H9 (cell line): ENCODE measurements around the gene FGF12. TPM values are rescaled to one million over a fixed set of nuclear protein-coding genes. Genes with fewer than 3 reads are reported as not detected.

Source experiments
- DNase-seq: peaks from one replicate; pipeline ENCODE4 v3.0.0-alpha.2; 2017
- H2AFZ ChIP-seq: one replicate; pipeline ENCODE4 v1.6.1; 2013; ENCODE audit warnings: mild to moderate bottlenecking, low read length, control low read depth, moderate library complexity
- H2AK5ac ChIP-seq: 2 replicates; pipeline ENCODE4 v1.6.1; 2013; ENCODE audit warnings: low read length, control low read depth, mixed read lengths; ENCODE audit not compliant: insufficient read length
- H2BK120ac ChIP-seq: one replicate; pipeline ENCODE4 v1.6.1; 2013; ENCODE audit warnings: low read depth, mild to moderate bottlenecking, low read length, control low read depth, inconsistent platforms; ENCODE audit not compliant: poor library complexity, severe bottlenecking
- H2BK12ac ChIP-seq: 2 replicates; pipeline ENCODE4 v1.6.1; 2013; ENCODE audit warnings: low read length, control low read depth, mixed read lengths, low read depth; ENCODE audit not compliant: insufficient read length
- H2BK15ac ChIP-seq: 2 replicates; pipeline ENCODE4 v1.6.1; 2013; ENCODE audit warnings: low read depth, low read length, control low read depth
- H2BK20ac ChIP-seq: one replicate; pipeline ENCODE4 v1.6.1; 2013; ENCODE audit warnings: low read depth, mild to moderate bottlenecking, low read length, control low read depth, inconsistent platforms; ENCODE audit not compliant: poor library complexity, severe bottlenecking
- H2BK5ac ChIP-seq: 2 replicates; pipeline ENCODE4 v1.6.1; 2013; ENCODE audit warnings: low read length, control low read depth, mixed read lengths; ENCODE audit not compliant: insufficient read length
- H3K14ac ChIP-seq: 2 replicates; pipeline ENCODE4 v1.6.1; 2013; ENCODE audit warnings: low read length, control low read depth; ENCODE audit not compliant: insufficient read depth
- H3K18ac ChIP-seq: 2 replicates; pipeline ENCODE4 v1.6.1; 2013; ENCODE audit warnings: low read depth, mild to moderate bottlenecking, mixed read lengths, low read length, control low read depth; ENCODE audit not compliant: insufficient read length
- H3K23ac ChIP-seq: 2 replicates; pipeline ENCODE4 v1.6.1; 2013; ENCODE audit warnings: low read length, control low read depth, mixed read lengths, low read depth; ENCODE audit not compliant: insufficient read length
- H3K23me2 ChIP-seq: 2 replicates; pipeline ENCODE4 v1.6.1; 2013; ENCODE audit warnings: low read depth, mild to moderate bottlenecking, mixed read lengths, low read length, control low read depth; ENCODE audit not compliant: insufficient read length, poor library complexity, severe bottlenecking
- H3K27ac ChIP-seq: 2 replicates; pipeline ENCODE4 v1.5.1; 2013; ENCODE audit warnings: low read length, control low read depth, mixed read lengths, low read depth; ENCODE audit not compliant: insufficient read length
- H3K27me3 ChIP-seq: 2 replicates; pipeline ENCODE4 v1.6.1; 2013; ENCODE audit warnings: low read length, control low read depth, inconsistent platforms; ENCODE audit not compliant: insufficient read depth
- H3K4ac ChIP-seq: 2 replicates; pipeline ENCODE4 v1.6.1; 2013; ENCODE audit warnings: low read depth, mild to moderate bottlenecking, control low read depth, inconsistent platforms, low read length, moderate library complexity
- H3K4me1 ChIP-seq: 2 replicates; pipeline ENCODE4 v1.6.1; 2013; ENCODE audit warnings: low read length, control low read depth, inconsistent platforms; ENCODE audit not compliant: insufficient read depth
- H3K4me2 ChIP-seq: 2 replicates; pipeline ENCODE4 v1.6.1; 2013; ENCODE audit warnings: low read length, control low read depth, mixed read lengths; ENCODE audit not compliant: insufficient read length, insufficient read depth
- H3K56ac ChIP-seq: 2 replicates; pipeline ENCODE4 v1.6.1; 2013; ENCODE audit warnings: low read depth, mild to moderate bottlenecking, mixed read lengths, low read length, control low read depth; ENCODE audit not compliant: insufficient read length
- H3K79me1 ChIP-seq: 2 replicates; pipeline ENCODE4 v1.6.1; 2013; ENCODE audit warnings: low read depth, mild to moderate bottlenecking, moderate library complexity, low read length, control low read depth, inconsistent platforms; ENCODE audit not compliant: insufficient read depth, poor library complexity, severe bottlenecking
- H3K79me2 ChIP-seq: 2 replicates; pipeline ENCODE4 v1.6.1; 2013; ENCODE audit warnings: low read length, control low read depth, inconsistent platforms; ENCODE audit not compliant: insufficient read depth
- H3K9ac ChIP-seq: 2 replicates; pipeline ENCODE4 v1.6.1; 2013; ENCODE audit warnings: low read length, control low read depth, mixed read lengths; ENCODE audit not compliant: insufficient read length; ENCODE audit errors: extremely low read depth
- H3K9me3 ChIP-seq: one replicate; pipeline ENCODE4 v1.6.1; 2013; ENCODE audit warnings: low read depth, low read length, inconsistent platforms; ENCODE audit not compliant: control insufficient read depth
- H3T11ph ChIP-seq: one replicate; pipeline ENCODE4 v1.6.1; 2013; ENCODE audit warnings: mild to moderate bottlenecking, low read length, control low read depth, inconsistent platforms
- H4K20me1 ChIP-seq: one replicate; pipeline ENCODE4 v1.6.1; 2013; ENCODE audit not compliant: control insufficient read depth, insufficient read length, insufficient read depth
- H4K5ac ChIP-seq: 2 replicates; pipeline ENCODE4 v1.6.1; 2013; ENCODE audit warnings: low read depth, mild to moderate bottlenecking, mixed read lengths, low read length, control low read depth; ENCODE audit not compliant: insufficient read length
- H4K8ac ChIP-seq: replicated peaks from 2 replicates; pipeline ENCODE4 v1.6.1; 2013; ENCODE audit warnings: low read length, control low read depth, mixed read lengths, low read depth; ENCODE audit not compliant: insufficient read length
- H4K91ac ChIP-seq: 2 replicates; pipeline ENCODE4 v1.6.1; 2013; ENCODE audit warnings: low read depth, mild to moderate bottlenecking, moderate library complexity, mixed read lengths, low read length, control low read depth; ENCODE audit not compliant: insufficient read length
- H3K27ac Mint-ChIP-seq, 3 experiments: 2 replicates in 2 of 3; 3 replicates in 1 of 3; pipeline ENCODE4 v1.8.0; 2020 to 2021; ENCODE audit warnings: mixed read lengths in 3 of 3, mild to moderate bottlenecking in 1 of 3, moderate library complexity in 1 of 3
- H3K27me3 Mint-ChIP-seq: 2 replicates; pipeline ENCODE4 v1.8.0; 2021; ENCODE audit warnings: low read depth, mild to moderate bottlenecking, moderate library complexity, mixed read lengths
- H3K36me3 Mint-ChIP-seq, 3 experiments: 2 replicates in 2 of 3; 3 replicates in 1 of 3; pipeline ENCODE4 v1.8.0; 2020 to 2021; ENCODE audit warnings: low read depth in 3 of 3, mixed read lengths in 3 of 3; ENCODE audit not compliant: insufficient read depth in 1 of 3
- H3K4me1 Mint-ChIP-seq, 2 experiments: 2 replicates each; pipeline ENCODE4 v1.8.0; 2020; ENCODE audit warnings: mixed read lengths in 2 of 2
- H3K4me3 Mint-ChIP-seq, 2 experiments: 2 replicates in 1 of 2; 3 replicates in 1 of 2; pipeline ENCODE4 v1.8.0; 2020 to 2021; ENCODE audit warnings: mild to moderate bottlenecking in 2 of 2, mixed read lengths in 2 of 2, moderate library complexity in 1 of 2
- H3K9me3 Mint-ChIP-seq, 2 experiments: 2 replicates in 1 of 2; 3 replicates in 1 of 2; pipeline ENCODE4 v1.8.0; 2020; ENCODE audit warnings: mild to moderate bottlenecking in 2 of 2, mixed read lengths in 2 of 2, moderate library complexity in 1 of 2
- WGBS: extraction: QIAGEN DNeasy Blood & Tissue Kit; methylation state at CpG from one replicate; pipeline ENCODE4 v1.1.7; 2013; ENCODE audit warnings: missing lambda C conversion rate, low lambda C conversion rate, mixed read lengths; ENCODE audit not compliant: insufficient read length; ENCODE audit errors: extremely low coverage; 5-methylcytosine and 5-hydroxymethylcytosine counted together
- total RNA-seq: library from RNA; stranded (reverse); gene quantifications from 2 replicates; pipeline ENCODE4 v1.2.1, GENCODE V29; 2021
- TF ChIP-seq, protein P1 (sequence below): fragments of 200-600 bp; sonication (generic); conservative IDR thresholded peaks from 3 replicates; pipeline ENCODE4 v1.8.0; 2021; ENCODE audit warnings: antibody characterized with exemption, mild to moderate bottlenecking

Gene FGF12
- total RNA-seq, 1 experiment from 2014 or later = 5.6 TPM

DNA sequence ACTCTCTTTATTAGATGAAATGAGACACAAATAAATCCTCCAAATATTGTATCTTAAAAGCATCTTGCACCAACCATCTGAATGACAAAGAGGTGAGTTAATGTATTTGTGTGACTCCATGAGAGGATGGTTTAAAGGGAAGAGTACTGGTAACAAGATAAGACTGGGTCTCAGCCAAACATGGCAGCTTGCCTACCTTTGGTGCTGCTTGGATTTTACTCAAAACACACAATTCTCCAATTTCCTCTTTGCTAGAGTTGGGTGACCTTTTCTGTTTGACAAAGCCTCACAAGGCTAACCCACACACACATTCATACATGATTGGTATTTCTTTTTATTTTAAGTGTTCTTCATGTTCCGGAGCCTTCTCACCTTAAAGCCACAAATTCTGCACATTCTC, 506.4 kb downstream of the FGF12 start:
- Histone ChIP-seq H2BK12ac (no peak overlapping the region), H3K27ac (no peak overlapping the region), H3K27me3 (no peaks in the 10 kb centered on the region), H2BK120ac (no peak overlapping the region), H3K4me1 (no peaks in the 10 kb centered on the region), H3K4me2 (no peak overlapping the region), H4K20me1 (no peaks in the 10 kb centered on the region), H3K4ac (no peak overlapping the region), H3K56ac (no peak overlapping the region), H4K91ac (no peak overlapping the region), H3K9ac (no peak overlapping the region), H3K79me2 (no peaks in the 10 kb centered on the region), H3K23ac (no peak overlapping the region), H4K5ac (no peak overlapping the region), H2BK20ac (no peak overlapping the region), H2BK5ac (no peak overlapping the region), H2AK5ac (no peak overlapping the region), H3K18ac (no peak overlapping the region), H3K23me2 (no peaks in the 10 kb centered on the region), H2AFZ (no peak overlapping the region), H3K79me1 (no peaks in the 10 kb centered on the region), H4K8ac (no peak overlapping the region), H3K14ac (no peak overlapping the region), H3T11ph (no peak overlapping the region), H3K9me3 (no peaks in the 10 kb centered on the region), H2BK15ac (no peak overlapping the region)
- no peak overlapping the region for H3K4me3 Mint-ChIP-seq
- H3K9me3 Mint-ChIP-seq = no peaks in the 10 kb centered on the region
- WGBS = no CpG with 5 or more reads among the region's 1 CpG
- no peaks in the 10 kb centered on the region for H3K36me3 Mint-ChIP-seq
- no peak for DNase-seq
- H3K27ac Mint-ChIP-seq = no peak overlapping the region
- H3K27me3 Mint-ChIP-seq = no peaks in the 10 kb centered on the region
- H3K4me1 Mint-ChIP-seq = no peaks in the 10 kb centered on the region
- TF ChIP-seq, protein P1, sequence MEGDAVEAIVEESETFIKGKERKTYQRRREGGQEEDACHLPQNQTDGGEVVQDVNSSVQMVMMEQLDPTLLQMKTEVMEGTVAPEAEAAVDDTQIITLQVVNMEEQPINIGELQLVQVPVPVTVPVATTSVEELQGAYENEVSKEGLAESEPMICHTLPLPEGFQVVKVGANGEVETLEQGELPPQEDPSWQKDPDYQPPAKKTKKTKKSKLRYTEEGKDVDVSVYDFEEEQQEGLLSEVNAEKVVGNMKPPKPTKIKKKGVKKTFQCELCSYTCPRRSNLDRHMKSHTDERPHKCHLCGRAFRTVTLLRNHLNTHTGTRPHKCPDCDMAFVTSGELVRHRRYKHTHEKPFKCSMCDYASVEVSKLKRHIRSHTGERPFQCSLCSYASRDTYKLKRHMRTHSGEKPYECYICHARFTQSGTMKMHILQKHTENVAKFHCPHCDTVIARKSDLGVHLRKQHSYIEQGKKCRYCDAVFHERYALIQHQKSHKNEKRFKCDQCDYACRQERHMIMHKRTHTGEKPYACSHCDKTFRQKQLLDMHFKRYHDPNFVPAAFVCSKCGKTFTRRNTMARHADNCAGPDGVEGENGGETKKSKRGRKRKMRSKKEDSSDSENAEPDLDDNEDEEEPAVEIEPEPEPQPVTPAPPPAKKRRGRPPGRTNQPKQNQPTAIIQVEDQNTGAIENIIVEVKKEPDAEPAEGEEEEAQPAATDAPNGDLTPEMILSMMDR = no peak
